Stimulated activated CD4-positive, alpha-beta T cell treated with anti-CD3 and anti-CD28 coated beads, Interleukin-1b, Interleukin-23, amount 100 ng/mL, for 48 hours (primary cell): ENCODE results near the gene NFIA.
"Not testable (repeated sequence)": the region's sequence is repeated elsewhere in the genome, so short reads cannot be mapped to it uniquely, and the experiment has no call there.

Source experiments
- DNase-seq: peaks from one replicate; pipeline ENCODE4 v3.0.0-alpha.2; 2020

Gene NFIA

DNA sequence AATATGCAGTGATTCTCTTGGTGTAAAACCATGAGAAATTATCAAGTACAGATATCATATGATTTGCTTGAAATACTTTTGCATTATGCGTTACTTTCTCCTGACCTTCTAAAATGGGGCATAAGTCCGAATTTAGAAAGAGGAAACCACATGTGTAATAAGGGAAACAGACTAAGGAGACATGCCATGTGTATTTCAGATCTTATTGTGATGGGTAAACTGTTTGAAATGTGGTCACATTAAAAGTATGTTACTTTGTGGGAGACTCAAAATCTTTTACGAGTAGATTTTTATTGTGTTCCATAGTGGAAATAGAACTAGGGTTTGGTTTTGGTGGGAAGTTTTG, 173.0 kb downstream of the NFIA start:
- no peak for DNase-seq

DNA sequence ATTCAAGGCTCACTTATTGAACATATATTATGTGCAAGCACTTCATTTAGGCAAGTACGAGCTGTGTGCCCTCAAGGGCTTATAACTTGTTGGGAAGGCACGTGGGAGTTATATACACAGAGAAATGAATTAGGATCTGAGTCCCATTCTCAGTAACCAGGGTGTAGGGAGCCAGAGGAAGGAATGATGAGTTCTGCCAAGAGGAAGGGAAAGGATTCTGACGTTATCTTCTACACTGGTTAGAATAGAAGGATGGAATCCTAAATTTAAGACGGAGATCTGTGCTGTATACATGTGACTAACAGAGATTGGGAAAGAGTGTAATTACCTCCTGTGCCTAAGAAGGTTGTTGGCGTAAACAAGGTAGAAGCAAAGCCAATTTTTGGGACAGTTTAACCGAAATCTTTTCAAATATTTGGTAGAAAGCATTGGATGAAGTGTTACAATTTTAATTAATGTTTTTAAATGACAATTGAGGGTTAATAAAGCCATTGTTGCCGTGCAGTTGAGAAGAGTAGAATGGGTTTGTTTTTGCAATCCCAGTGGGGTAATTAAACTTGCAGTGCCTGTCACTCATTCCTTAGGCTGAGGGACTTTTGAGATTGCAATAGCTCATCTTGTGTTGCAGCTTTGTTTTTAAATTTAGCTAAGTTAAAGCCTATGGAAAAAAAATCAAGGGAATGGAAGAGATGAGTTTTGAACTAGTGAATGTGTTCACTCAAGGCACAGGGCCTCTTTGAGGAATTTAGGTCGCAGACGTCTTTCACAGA, 177.2 kb downstream of the NFIA start:
- DNase-seq: no peak

DNA sequence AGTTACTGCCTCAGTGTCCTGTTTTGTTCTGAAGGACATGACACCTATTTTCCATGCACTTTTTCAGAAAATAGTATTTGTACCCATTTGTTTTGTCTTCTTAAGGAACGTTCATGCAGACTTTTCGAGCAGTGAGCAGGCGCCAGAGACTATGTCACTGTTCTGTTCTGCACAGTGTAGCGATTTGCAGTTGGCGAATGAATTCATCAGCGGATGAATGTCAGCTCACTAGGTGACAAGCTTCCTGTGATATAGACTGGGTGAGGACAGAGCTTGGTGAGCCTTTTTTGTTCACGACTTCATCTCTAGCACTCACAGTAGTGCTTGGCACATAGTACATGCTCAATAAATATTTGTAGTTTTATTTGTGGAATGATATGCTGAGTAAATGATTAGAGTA, 177.8 kb downstream of the NFIA start:
- DNase-seq: no peak

DNA sequence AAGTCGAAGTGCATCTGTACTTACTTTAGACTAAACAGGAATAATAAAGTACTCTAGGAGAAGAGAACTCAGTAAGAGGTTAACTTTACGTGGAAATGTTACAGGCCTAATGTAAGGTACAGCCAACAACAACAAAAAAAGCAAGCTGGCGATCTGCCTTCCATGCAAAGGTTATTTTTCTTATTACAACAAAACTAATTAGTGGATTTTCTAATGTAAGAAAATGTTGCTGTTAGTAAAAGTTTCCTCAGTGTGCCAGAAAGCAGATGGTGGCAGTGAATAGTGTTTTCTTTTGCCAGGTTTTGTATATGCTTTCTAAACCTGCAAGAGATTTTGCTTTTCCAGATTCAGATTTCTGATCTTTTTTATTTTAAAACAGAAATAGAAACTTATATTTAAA, 179.2 kb downstream of the NFIA start:
- DNase-seq: no peak

DNA sequence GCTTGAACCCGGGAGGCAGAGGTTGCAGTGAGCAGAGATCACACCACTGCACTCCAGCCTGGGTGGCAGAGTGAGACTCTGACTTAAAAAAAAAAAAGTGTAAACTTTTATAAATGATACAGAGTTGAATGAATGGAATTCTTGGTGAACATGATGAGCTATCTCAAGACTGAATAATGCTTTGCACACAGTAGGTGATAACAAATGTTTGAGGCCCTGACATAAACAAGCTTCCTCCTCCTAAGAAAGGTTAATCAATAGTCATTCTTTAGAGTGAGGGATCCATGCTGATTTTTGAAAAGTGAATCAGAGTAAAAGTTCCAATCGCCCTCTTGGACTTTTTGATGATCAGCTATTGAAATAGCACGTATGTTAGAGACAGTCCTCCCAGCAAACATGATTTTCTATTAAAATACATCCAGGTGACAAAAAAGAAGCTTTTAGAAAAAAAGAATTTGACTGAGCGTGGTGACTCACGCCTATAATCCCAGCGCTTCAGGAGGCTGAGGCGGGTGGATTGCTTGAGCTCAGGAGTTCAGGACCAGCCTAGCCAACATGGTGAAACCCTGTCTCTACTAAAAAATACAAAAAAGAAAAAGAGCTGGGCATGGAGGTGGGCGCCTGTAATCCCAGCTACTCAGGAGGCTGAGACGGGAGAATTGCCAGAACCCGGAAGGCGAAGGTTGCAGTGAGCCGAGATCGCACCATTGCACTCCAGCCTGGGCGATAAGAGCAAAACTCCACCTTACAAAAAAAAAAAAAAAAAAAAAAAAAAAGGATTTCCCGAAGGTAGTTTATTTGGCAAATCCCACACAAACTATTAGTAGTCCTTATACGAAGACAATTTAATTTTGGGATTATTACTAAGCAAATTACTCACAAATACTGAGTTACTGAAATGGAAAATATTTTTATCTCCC, 181.8 kb downstream of the NFIA start:
- no peak for DNase-seq

DNA sequence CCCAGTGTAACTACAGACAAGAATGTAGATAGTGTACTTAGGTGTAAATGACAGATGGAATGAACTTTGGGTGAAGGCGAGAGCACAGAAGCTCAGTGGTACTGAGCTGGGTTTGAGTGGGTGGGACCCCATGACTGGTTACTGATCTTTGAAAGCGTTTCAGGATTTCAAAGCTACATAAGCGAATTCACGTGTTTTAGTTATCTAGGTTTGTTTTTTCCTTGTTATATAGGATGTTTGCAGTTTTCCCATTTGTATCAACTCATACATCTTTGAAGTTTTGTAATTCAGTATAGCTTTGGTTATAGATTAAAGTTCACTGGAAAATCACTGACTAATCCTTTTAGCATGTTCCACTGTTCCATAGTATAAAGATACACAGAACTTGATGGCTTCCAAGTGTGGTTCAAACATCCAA, 182.5 kb downstream of the NFIA start:
- no peak for DNase-seq

DNA sequence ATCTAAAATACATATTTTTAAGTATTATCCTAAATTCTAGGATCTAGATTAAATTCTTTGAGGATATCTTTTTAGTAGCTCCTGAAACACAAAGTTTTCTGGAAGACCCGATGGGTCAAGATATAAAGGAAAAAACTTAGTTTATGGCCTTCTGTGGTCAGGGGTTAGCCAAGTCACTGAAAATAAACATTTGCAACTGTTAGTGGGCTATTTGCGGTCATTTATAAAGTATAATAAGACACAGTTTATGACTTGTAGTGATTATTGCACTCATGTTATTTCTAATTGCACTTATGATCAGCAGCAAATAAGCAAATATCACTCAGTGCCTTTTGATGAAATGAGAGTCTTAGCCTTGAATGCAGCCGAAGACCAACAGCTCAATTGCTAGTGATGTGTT, 183.3 kb downstream of the NFIA start:
- no peak for DNase-seq

DNA sequence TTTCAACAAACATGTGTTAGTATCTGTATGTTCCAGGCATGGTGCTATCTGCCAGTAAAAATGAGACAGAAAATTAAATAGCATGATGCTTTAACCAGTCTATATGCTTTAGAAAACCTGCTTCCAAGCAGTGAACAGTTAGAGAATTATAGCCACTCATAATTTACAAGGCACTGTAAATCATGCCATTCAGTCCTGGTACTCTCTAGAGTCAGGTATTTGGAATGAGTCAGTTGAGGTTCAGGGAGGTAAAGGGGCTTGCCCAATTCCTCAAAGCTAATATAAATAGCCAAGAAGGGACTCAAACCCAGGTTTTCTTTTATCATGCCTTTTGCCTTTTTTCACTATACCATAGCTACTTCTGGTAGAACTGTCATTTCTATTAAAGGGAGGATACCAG, 184.4 kb downstream of the NFIA start:
- DNase-seq: no peak

DNA sequence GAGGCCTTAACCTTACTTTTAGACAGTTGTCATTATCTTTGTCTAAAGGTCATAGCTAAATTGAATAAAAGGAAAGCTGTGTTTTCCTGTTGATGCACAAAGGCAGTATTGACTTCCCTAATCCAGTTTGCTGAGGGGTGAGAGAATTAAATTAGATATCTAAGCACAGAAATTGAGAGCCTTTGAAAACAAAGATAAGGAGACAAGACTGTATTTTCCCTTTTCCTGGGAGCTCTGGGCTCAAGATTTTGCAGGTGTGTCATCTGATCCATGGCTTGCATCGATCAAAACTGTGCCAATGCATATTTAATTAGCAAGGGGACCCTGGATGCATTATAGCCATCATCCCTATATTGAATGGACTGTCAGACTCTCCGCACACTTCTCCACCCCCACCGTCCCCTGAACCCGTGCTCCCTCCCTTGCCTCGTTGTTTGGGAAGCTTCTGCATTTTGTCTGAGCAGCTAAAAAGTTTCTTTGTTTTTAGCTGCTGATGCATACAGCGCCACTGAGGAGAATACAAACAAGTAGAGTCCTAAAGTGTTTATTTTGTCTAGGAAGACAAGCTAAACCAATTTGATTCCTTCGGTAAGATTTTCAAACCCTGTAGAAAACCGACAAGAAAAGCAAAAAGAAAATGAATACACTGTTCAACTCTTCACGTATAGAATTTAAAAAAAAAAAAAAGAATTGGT, 186.3 kb downstream of the NFIA start:
- DNase-seq: no peak

DNA sequence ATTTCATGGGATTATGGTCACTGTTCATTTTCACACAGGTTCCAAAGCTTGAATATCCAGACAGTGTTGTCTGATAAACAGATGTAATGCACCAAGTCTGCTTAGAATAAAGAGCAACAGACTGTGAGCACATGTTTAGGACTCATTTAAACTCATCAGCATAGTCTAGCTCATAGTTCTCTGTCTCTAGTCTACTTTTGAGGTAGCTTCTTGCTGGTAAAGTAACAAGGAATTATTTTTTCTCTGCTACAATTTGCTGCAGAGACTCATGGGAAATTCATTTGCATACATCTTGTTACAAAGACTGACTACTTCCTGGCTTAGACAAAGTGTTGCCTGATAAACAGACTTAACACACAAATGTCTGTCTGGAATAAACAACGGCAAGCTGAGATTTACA, 187.2 kb downstream of the NFIA start:
- no peak for DNase-seq

DNA sequence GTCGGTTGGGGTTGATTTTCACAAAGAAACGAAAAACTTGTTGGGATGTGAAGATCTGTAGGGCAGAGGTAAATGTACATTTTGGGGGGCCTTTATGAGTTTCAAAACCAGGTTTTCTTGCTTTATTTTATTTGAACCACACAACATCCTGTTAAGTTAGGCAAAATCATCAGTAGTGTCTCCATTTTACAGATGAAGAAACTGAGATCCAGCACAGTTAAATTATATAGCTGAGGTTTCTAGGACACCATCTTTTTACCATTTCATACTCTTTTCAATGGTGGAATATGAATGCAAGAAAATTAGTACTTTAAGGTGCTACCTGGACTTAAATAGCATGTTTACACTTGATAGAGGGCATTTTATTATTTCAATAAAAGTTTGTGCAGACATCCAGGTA, 187.7 kb downstream of the NFIA start:
- no peak for DNase-seq

DNA sequence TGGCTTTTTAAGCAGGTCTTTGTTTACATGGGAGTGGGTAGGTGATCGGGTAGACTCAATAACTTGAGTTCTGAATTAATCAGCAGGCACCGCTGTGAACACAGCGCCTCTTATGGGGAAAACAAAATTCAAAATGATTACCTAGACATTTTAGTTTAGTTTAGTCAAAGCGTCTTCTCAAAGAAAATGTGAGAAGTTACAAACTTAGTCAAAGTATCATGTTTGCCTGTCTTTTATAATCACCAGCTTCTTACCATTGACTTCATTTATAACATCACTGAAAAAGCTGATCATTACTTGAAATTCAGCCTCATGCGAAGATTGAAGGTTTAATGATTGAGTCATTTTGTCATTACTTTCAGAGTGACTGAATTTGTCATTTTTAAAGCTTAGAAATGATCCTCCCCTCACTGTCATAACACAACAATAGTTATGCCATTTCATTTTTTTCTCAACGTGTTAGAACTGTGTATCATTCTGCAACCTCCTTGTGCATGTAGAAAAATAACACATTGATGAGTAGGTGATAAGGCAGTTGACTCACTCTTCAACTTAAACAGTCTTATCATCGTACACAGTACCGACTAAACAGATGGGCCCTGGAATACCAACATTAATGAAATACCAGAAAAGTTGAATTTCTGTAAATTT, 188.5 kb downstream of the NFIA start:
- DNase-seq: peak; percentile 40

DNA sequence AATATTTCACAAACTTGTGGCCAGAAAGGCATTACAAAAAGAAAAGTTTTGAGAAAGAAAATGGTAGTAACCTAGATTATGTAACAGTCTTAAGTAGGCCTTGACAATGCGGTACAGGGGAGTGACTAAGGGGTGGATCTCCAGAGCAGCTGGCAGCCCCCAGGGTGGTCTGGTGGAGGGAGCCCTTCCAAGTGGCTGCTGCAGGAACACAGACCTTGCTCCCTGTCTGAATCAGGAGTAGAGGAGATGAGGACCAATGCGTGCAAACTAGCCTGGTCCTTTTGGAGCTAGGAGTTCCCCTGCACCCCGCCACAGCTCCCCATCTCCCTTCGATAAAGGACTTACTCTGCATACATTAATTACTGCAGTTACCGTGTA, 189.0 kb downstream of the NFIA start:
- DNase-seq: peak; percentile 7

DNA sequence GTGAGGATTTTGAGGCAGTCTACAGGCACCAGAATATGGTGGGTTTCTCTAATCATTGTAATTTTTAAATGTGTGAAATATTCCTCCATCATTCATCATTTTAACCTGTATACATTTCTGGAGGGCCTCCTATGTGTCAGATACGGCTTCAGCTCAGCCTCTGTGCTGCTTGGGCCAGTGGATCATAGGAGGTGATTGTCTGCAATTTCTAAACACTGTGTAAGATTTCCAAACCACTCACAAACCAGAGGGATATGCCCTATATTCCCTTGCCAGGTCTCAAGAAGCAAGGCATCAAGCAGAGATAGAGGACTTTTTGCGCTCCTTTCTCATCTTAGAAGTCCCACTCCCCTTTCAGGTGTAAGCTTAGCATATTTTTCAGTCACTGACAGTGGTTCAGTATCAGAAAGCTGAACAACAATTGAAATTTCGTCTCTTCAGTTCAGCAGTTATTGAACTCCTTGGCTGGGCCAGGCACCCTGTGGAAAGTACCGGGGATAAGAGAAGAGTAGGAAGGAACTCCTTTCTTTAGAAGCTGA, 190.9 kb downstream of the NFIA start:
- no peak for DNase-seq

DNA sequence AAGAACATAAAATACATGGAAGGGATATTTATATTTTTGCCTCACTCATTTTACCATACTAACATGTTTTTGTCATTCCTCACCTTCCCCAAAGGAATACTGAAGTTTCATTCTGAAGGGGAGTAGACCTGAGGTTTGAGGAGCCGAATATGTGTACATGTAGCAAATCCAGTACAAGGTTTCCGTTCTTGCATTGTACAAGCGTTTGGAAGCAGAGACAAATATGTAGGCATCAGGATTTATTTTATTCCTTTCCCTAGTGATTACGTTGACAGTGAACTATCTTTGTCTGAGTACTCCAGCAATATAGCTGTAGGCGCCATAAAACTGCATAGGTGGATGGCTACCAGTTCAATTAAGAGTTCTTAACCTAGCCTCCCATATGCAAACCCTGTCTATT, 191.5 kb downstream of the NFIA start:
- DNase-seq: no peak

DNA sequence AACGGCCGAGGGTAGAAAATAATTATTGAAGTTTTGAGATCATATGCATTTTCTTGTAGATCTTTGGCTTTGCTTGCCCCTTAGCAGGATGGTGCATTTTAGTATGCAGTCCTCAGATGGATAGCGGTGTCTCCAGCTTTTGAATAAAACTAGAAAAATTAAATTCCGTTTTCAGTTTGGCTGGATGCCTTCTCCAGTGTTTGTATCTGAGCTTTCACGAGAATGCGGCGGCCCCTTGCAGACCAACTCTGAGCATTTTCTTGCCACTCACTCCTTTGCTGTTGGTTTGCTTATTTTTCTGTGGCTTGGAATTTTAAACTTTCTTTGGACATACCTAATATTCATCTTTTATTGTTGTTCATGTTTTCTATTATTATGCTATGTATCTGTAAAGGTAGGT, 192.6 kb downstream of the NFIA start:
- DNase-seq: no peak

DNA sequence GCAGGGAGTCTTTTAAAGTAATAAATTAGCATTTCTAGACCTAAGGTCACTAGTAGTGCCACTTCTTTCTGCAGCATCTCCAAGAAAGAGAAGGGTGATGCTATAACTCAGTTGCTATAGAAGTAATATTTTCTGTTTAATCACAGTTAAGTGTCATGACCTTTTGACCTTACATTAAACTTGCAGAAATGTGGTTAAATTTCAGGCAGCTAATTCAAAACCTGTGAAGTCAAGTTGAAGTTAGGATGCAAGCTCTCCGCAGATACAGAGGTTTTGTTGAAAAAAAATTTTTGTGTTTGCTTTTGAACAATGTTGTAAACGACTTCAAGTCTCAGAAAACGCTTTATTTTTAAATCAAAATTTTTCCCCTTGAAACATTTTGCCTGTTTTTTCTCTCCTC, 193.9 kb downstream of the NFIA start:
- DNase-seq: no peak

DNA sequence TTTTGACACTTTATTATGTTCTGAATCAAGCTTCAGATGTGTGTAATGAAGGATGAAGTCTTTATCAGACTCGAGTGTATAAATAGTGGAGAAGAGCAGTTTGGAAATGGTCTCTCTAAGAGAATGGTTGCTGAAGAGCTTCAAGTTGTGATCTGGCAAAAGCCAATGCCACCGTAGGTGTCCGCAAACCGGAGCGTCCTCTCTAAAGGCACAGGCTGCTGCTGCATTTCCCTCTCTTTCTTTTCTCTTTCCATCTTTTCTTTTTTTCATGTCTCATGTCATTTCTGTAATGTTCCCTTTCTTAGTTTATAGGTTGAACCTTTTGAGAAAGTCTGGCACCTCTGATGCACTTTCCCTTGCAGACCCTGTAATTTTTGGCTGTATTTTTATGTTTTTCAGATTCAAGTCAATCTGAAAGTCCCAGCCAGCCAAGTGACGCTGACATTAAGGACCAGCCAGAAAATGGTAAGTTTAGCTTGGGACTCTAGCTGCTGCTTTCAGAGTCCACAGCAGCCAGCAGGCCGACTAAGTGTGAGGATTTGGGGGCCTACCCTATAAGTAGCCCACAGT, 194.8 kb downstream of the NFIA start:
- no peak for DNase-seq

DNA sequence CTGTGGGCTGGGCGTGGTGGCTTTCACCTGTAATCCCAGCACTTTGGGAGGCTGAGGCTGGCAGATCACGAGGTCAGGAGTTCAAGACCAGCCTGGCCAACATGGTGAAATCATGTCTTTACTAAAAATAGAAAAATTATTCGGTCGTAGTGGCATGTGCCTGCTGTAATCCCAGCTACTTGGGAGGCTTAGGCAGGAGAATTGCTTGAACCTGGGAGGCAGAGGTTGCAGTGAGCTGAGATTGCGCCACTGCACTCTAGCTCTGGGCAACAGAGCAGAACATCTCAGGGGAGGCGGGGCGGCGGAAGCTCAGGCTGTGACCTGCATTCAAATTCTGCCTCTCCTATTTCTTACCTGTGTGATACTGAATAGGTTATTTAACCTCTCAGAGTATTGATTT, 196.1 kb downstream of the NFIA start:
- DNase-seq: not testable (repeated sequence)

DNA sequence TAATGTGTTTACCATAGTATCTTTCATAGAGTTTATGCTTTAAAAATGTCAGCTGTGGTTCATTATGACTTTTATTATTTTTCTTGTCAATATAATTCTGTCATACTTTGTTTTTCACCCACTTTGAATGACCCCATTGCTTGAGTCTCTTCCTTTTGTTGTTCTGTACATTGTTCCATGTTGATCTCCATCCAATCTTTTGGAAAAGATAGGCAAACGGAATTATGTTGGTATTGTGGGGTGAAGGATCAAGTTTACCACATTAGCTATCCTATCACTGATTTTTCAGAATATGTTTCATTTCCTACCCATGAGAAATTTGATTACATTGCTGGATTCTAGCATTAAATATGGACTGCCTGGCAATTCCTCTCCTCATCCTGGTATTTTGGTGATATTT, 196.6 kb downstream of the NFIA start:
- no peak for DNase-seq

DNA sequence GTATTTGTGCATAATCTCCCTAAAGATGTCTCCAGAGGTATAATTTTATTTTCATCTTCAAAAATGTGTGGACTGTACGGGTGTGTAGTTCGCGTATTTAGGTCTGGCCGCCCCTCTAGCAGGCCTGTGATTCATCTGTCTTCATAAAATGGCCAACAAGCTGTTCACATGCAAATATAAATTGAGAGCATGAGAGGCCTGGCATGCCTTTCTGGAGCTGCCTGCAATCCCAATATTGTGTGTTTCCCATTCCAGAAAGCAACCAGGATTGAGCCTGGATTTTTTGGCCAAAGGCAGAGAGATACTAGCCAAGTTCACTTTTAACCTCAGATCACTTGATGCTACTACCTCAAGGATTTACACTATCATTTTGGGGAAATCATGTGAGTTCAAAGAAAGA, 197.2 kb downstream of the NFIA start:
- no peak for DNase-seq

DNA sequence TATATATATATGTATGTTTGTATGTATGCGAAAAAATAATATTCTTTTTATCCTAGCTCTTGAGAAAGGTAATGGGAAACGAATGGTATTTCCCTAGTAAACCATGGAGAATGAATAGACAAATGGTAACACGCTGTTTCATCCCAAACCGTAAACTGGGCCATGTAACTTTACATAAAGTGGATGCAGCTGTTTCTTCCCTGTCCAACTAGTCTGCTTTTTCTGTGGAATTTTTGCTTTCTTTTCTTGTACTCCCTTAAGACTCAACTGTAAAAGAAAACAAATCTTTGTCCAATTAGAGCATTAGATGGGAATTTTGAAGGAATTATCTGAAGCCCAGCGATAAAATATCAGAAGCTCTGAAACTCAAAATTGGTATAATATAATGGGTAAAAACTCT, 198.1 kb downstream of the NFIA start:
- no peak for DNase-seq

DNA sequence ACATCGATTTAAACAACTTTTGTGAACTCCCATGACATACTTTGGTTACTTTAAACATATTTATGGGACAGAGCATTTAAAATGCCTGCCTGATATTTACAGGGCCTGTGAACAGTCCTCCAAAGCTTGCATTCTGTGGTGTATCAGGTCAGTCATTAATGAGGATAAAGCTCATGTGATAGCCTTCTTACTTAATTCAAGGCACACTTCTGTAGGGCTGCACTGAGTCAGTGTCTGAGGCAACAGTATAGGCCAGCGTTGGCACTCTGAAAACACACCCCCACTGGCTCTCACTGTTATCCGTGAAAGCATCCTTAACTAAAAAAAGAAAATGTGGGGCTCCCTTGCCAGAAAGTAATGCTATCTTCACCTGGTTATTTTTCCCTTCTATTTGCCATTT, 200.0 kb downstream of the NFIA start:
- DNase-seq: no peak
